ENCODE results near the gene FMC1.

The FMC1 gene

GRCh38 chr7:139362981-139363380 is 21.8 kb downstream of the FMC1 start:
- no peak for DNase-seq (ENCODE audit: low read depth)
- H3K4me3 ChIP-seq (replicated peaks; ENCODE audit: low read depth, low read length): no peak overlapping the region
- TF ChIP-seq CTCF (IDR thresholded peaks at IDR 0.05; ENCODE audit: low read length, missing control alignments): no peak

GRCh38 chr7:139365336-139365735 is 24.2 kb downstream of the FMC1 start:
- no peak for TF ChIP-seq CTCF (IDR thresholded peaks at IDR 0.05; ENCODE audit: low read length, missing control alignments)
- no peak for DNase-seq (ENCODE audit: low read depth)
- no peak overlapping the region for H3K4me3 ChIP-seq (replicated peaks; ENCODE audit: low read depth, low read length)

GRCh38 chr7:139366400-139366799 is 25.3 kb downstream of the FMC1 start:
- no peak for DNase-seq (ENCODE audit: low read depth)
- no peak overlapping the region for H3K4me3 ChIP-seq (replicated peaks; ENCODE audit: low read depth, low read length)
- no peak for TF ChIP-seq CTCF (IDR thresholded peaks at IDR 0.05; ENCODE audit: low read length, missing control alignments)

GRCh38 chr7:139367438-139368155 is 26.5 kb downstream of the FMC1 start:
- H3K4me3 ChIP-seq (replicated peaks; ENCODE audit: low read depth, low read length): no peak overlapping the region
- no peak for TF ChIP-seq CTCF (IDR thresholded peaks at IDR 0.05; ENCODE audit: low read length, missing control alignments)
- no peak for DNase-seq (ENCODE audit: low read depth)

- DNase-seq (ENCODE audit: low read depth): no peak
- H3K4me3 ChIP-seq (replicated peaks; ENCODE audit: low read depth, low read length): no peak overlapping the region
- TF ChIP-seq CTCF (IDR thresholded peaks at IDR 0.05; ENCODE audit: low read length, missing control alignments): no peak
Observed at GRCh38 chr7:139370301-139370942, 29.3 kb downstream of the FMC1 start.

GRCh38 chr7:139370943-139371313 is 29.8 kb downstream of the FMC1 start:
- DNase-seq (ENCODE audit: low read depth): no peak
- no peak for TF ChIP-seq CTCF (IDR thresholded peaks at IDR 0.05; ENCODE audit: low read length, missing control alignments)
- no peak overlapping the region for H3K4me3 ChIP-seq (replicated peaks; ENCODE audit: low read depth, low read length)

GRCh38 chr7:139374246-139374645 is 33.1 kb downstream of the FMC1 start:
- no peak overlapping the region for H3K4me3 ChIP-seq (replicated peaks; ENCODE audit: low read depth, low read length)
- DNase-seq (ENCODE audit: low read depth): no peak
- TF ChIP-seq CTCF (IDR thresholded peaks at IDR 0.05; ENCODE audit: low read length, missing control alignments): no peak

All from fibroblast of pulmonary artery (primary cell).